LNCAP (cell line): Measurements from ENCODE around the gene DMRT1.

Source experiments
- TF ChIP-seq, protein P1 (sequence below): fragments of 450-650 bp; IDR thresholded peaks from 2 replicates; pipeline ENCODE4 v1.5.1; 2017; ENCODE audit warnings: mild to moderate bottlenecking

Gene DMRT1

DNA sequence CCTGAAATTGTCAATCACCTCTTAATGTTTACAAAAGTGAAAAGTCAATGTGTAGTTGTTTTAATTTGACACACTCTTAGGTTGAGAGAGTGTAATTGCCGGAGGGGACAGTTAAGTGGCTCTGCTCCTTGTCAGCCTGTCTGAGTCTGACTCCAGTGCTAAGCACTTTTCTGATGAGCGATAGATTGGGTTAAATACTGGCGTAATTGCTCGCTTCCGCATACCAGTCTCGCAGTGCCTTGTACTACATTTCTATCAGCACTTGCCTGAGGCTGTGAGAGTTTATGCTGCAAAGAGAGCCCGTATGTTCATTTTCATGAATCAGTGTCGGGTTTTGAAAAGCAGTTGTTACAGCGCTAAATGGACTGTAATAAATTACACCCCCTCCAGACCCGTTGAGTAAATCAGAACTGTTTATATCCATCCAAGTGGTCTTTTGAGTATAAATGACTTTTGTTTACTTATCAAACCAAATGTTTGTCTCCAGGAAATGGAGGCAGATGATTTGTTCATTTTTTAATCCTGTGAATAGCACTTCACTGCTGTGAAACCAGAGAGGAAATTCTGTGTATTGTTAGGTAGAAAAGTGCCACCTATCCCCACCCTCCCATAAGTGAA lies 94.0 kb downstream of the DMRT1 start:
- TF ChIP-seq, protein P1, sequence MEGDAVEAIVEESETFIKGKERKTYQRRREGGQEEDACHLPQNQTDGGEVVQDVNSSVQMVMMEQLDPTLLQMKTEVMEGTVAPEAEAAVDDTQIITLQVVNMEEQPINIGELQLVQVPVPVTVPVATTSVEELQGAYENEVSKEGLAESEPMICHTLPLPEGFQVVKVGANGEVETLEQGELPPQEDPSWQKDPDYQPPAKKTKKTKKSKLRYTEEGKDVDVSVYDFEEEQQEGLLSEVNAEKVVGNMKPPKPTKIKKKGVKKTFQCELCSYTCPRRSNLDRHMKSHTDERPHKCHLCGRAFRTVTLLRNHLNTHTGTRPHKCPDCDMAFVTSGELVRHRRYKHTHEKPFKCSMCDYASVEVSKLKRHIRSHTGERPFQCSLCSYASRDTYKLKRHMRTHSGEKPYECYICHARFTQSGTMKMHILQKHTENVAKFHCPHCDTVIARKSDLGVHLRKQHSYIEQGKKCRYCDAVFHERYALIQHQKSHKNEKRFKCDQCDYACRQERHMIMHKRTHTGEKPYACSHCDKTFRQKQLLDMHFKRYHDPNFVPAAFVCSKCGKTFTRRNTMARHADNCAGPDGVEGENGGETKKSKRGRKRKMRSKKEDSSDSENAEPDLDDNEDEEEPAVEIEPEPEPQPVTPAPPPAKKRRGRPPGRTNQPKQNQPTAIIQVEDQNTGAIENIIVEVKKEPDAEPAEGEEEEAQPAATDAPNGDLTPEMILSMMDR = no peak

GRCh38 chr9:942805-943580 lies 101.5 kb downstream of the DMRT1 start:
- TF ChIP-seq, protein P1 = no peak

GRCh38 chr9:947985-948384 lies 106.5 kb downstream of the DMRT1 start:
- TF ChIP-seq, protein P1 = no peak

GRCh38 chr9:948497-948896 lies 107.0 kb downstream of the DMRT1 start:
- TF ChIP-seq, protein P1 = no peak

DNA sequence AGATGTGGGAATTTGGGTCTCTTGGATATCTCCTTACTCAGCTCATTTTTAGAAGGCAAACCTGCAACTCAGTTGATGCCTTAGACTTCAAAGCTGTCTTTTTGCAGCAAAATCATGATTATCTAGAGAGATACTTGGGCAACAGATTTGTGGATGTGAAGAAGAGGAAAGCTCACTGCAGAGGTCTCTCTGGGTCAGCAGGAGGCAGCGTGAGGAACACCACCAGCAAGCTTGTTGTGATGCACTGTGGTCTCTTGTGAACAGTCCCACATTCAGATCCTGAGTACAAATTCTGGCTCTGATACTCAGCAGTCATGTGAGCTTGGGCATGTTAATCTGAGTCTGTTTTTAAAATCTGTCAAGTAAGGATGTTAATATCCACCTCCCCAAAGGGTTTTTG lies 108.6 kb downstream of the DMRT1 start:
- TF ChIP-seq, protein P1 = no peak

DNA sequence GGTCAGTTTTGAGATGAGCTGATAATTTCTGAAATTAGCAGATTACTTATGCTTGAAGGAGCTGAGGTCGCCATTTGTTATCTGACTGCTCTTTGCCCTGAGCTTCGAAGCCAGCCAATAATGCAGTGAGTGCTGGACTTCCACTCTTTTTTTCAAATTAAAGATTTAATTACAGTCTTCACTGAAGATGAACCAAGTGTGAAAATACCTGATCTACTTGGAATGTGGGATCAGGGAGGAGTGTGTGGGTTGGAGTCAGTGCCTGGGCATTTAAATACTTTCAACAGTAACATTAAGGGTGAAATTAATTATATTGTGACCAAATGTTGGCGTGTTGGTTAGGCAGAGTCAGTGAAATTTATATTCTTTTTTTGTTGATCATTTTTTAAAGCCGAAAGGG lies 111.0 kb downstream of the DMRT1 start:
- TF ChIP-seq, protein P1 = no peak

DNA sequence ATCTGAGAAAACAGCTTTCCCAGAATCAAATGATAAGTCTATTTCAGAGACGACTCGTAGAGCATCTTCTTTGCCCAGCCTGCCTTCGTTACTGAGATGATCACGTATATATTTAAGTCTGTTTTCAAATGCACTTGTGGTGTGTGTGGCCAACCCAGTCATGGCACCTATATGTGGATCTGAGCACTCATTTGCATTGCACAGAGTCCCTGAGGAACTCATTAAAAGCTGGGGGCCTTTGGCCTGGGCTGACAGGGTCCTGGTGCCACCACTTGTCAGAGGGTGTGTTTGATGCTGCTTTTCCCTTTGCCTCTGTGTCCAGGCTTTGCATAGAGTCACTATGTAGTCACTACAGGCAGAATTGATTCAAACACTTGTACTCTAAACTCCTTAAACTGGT lies 117.6 kb downstream of the DMRT1 start:
- TF ChIP-seq, protein P1 = no peak
